GM21390 (cell line): ENCODE data around the gene EIF3CL.
A peak's percentile ranks its signal among the peaks of the same experiment; 100 is the strongest.
"Not testable (repeated sequence)": the region's sequence is repeated elsewhere in the genome, so short reads cannot be mapped to it uniquely, and the experiment has no call there.

ENCODE experiments used
- ATAC-seq: cut with Tn5 transposase; IDR thresholded peaks from one replicate; pipeline ENCODE4 v1.9.1; 2021; ENCODE audit not compliant: unreplicated experiment

Gene EIF3CL

DNA sequence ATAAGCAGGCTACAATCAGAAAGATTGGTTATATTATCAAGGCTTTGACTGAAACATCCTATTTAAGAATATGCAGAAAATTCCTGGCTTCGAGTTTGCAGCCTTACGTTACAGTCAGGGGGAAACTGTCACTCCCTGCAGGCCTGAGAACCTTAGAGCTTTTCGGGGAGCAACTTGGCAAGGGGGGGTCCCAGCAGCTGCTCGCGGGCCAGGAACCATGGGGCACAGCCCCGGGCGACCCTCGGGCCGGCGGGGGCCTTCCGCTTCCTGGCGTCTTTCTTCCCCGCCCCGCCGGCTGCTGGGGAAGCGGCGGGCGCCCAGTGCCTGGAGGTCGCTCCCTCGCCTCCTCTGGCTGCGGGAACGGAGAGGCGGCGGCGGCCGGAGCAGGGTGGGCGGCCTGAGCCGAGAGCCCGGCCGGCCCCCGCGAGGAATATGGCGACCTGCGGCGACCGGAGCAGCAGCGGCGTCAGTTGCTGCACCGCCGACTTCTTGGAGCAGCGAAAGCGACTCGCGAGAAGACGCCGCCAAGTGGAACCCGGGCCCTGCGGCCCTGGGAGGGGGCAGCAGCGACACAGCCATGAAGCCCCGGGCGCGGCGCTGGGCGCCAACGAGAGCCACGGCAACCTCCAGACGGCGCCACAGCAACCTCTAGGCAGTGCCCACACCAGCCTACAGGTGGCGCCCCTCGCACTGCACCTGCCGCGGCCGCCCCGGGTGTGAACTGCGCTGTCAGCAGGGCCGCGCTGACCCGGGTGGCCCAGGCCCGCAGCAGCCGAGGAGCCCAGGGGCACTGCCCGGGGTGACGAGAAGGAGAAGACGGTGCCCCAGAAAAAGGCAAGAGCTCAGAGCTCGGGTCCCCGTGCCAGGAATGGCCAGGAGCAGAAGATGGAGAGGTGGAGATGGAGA lies 39.1 kb downstream of the EIF3CL start:
- ATAC-seq = peak; percentile 87

DNA sequence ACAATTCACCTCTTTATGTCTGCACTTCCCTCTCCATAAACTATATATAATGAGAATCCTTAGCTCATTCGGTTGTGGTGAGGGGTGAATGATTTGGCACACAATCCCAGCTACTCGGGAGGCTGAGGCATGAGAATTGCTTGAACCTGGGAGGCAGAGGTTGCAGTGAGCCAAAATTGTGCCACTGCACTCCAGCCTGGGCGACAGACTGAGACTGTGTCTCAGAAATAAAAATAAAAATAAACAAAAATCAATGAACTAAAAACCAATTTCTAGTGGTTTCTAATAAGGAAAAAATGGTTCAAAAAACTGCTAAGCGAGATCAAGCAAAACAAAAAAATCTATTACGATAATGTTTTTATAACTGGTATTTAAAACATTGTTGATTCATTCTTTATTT lies 40.2 kb downstream of the EIF3CL start, which contains the start of gene NPIPB6:
Gene NPIPB6, minus strand, starts transcription at position 101 of the 400 bp plus-strand sequence. CDS start 686 bp downstream, outside the sequence.
- ATAC-seq = not testable (repeated sequence)

DNA sequence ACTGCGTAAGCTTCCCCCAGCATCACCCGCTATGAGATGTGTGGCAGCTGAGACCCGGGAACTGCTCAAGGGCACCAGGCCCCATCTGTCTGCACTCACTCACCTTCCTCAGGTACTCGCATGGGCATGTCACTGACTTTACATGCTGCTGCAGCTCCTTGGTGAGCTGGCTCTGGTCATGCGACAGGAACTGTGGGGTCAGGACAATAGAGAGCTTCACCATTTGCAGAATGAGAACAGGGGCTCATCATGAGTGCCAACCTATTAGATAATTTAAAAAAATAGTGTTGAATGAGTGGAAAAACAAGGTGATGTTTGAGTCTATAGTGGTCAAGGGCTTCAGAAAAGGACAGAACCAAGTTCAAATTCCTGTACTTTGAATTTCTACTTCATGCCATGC lies 41.0 kb downstream of the EIF3CL start:
- not testable (repeated sequence) for ATAC-seq

DNA sequence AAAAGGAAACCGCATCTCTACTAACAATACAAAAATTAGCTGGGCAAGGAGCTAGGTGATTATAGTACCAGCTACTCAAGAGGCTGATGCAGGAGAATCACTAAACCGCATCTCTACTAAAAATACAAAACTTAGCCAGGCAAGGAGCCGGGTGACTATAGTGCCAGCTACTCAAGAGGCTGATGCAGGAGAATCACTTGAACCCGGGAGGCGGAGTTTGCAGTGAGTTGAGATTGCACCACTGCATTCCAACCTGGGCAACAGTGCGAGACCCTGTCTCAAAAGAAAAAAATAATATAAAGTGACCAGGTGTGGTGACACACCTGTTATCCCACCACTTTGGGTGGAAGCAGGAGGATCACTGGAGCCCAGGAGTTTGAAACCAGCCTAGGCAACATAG lies 65.4 kb downstream of the EIF3CL start:
- not testable (repeated sequence) for ATAC-seq

DNA sequence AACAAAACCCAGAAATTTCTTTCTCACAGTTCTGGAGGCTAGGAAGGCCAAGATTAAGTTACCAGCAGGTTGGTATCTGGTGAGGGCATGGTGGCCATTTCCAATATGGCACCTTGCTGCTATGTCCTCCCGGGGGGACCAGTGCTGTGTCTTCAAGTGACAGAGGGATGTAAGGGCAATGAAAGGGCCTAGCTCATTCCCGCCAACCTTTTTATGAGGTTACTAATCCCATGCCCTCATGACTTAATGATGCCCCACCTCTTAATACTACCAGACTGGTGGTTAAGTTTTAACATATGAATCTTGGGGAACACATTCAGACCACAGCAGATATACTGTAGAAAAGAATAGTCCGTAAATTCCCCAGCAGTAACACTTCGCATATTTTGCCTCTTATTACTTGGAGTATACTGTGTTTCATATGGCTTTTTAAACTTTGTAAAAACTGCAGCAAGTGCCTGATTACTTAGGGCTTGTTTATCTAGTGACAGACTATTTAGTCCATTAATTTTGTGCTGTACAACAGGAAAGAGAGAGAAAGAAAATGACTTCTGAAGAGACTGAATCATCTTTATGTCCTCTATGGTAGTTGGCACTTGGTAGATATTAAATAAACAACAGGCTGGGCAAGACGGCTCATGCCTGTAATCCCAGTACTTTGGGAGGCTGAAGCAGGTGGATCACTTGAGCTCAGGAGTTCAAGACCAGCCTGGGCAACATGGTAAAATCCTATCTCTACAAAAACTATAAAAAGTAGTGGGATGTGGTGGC lies 66.5 kb downstream of the EIF3CL start:
- ATAC-seq = not testable (repeated sequence)

DNA sequence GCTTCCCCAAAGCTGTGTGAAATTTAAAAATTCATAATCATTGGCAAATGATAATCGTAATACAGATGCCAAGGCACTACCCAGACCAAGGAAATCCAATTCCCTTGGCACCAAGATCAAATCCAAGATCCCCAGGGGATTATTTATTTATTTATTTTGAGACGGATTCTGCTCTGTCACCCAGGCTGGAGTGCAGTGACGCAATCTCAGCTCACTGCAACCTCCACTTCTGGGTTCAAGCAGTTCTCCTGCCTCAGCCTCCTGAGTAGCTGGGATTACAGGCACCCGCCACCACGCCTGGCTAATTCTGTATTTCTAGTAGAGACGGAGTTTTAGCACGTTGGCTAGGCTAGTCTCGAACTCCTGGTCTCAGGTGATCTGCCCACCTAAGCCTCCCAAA lies 68.0 kb downstream of the EIF3CL start:
- ATAC-seq = not testable (repeated sequence)

DNA sequence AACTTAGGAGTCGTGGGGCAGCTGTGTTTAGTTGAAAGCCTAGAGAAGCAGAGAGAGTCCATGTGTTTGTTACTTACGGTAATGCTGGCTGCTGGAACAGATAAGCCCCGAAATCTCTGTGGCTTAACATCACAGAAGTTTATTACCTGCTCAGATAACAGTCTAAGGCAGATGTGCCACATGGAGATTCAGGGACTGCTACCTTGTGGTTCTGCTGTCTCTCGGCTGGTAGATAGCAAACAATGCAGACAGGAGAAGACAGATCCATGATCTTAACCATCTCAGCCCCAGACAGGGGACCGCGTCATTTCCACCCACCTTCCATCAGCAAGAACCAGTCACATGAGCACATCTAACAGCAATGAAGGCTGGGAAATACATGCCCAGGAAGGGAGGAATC lies 71.0 kb downstream of the EIF3CL start:
- not testable (repeated sequence) for ATAC-seq

DNA sequence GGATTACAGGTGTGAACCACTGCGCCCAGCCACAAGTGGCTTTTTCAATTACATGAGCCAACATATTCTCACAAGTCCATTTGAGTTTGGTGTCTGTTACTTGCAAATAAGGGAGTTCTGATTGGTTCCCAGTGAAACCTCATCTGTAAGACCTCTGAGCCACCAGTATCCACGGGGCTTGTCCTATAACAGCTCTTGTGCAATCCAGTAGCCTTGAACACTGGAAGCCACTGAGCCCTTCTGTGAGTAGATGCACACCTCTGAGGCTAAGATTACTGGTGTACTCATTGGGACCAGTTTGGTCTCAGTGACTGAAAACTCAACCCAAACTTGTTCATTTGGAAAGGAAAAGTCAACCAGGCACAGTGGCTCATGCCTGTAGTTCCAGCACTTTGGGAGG lies 72.7 kb downstream of the EIF3CL start:
- not testable (repeated sequence) for ATAC-seq

DNA sequence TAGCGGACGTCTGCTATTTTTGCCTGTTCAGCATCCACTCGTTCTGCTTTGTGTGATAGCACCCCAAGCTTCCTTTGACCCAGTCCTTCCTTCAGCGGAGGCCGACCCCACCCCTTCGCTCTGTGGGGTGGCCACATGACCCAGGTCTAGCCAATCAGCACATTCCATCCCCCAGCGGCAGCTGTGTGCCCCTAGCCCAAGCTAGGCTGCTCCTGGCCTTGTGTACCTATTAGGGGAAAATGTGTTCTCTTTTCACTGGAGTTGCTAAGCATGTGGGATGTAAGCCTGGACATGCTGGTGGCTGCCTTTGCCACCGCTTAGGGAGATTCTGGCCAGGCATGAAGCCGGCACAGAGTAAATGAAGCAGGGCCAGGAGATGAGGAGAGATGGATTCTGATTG lies 73.4 kb downstream of the EIF3CL start:
- ATAC-seq = not testable (repeated sequence)
